ENCODE measurements around the gene CAMK1D. TPM values are rescaled to one million over a fixed set of nuclear protein-coding genes. Genes with fewer than 3 reads are reported as not detected.

CAMK1D gene
- polyA plus RNA-seq, 1 of the 3 experiments (the other 2 are of a cell fraction), result 4.1 TPM

GRCh38 chr10:12800302-12800701 lies 451.0 kb downstream of the CAMK1D start:
- Histone ChIP-seq H3K9me3 (no peaks in the 10 kb centered on the region), H3K9me2 (no peaks in the 10 kb centered on the region), H4K20me1 (ENCODE audit: insufficient read depth) (no peaks in the 10 kb centered on the region), H3F3A (replicated peaks; ENCODE audit: insufficient read depth) (no peaks in the 10 kb centered on the region), H3K4me3 (ENCODE audit: low read depth in 2 of 2, low read length in 1 of 2) (no peak overlapping the region), H3K27me3 (ENCODE audit: insufficient read depth) (no peaks in the 10 kb centered on the region), H3K79me2 (ENCODE audit: insufficient read depth) (no peaks in the 10 kb centered on the region), H3K4me2 (no peak overlapping the region), H3K27ac (ENCODE audit: low read depth in 2 of 2, low read length in 1 of 2) (no peak overlapping the region), H3K36me3 (replicated peaks in 1 of 2; ENCODE audit: control insufficient read depth in 1 of 2, insufficient read depth in 2 of 2, low read length in 1 of 2) (no peaks in the 10 kb centered on the region), H2AFZ (ENCODE audit: low read depth) (no peak overlapping the region), H3K4me1 (ENCODE audit: control insufficient read depth in 1 of 2, insufficient read depth in 2 of 2, low read depth in 1 of 2, low read length in 1 of 2) (peaks cover 0 to 4% of the 10 kb centered on the region in 2 experiments; a peak in 2 of 4 replicates), H3K9ac (no peak overlapping the region)
- ChIA-PET CTCF (interaction anchor here (0.8 to 5.8 kb wide), 5 partner anchors 10 to 585 kb away, joined by 3 to 28 read pairs (median 3); no protein-coding TSS in a partner anchor), POLR2A (no interaction called here)
- WGBS (ENCODE audit: low lambda C conversion rate), result 73% methylated on average over 4 of the region's 4 CpGs
- DNase-seq, result no peak
- TF ChIP-seq GABPA (IDR thresholded peaks at IDR 0.05; ENCODE audit: low read depth) (no peak), RAD21 (IDR thresholded peaks at IDR 0.05; ENCODE audit: low read length) (0 out of 2 replicates have a peak, but pooled peaks have one; percentile 3), NRF1 (IDR thresholded peaks at IDR 0.05; ENCODE audit: low read depth, low read length) (no peak), CTCF (IDR thresholded peaks at IDR 0.05) (peak; percentile 30), TAF1 (IDR thresholded peaks at IDR 0.05; ENCODE audit: borderline replicate concordance, low read depth, low read length) (no peak)

- Histone ChIP-seq H3K27me3 (ENCODE audit: insufficient read depth) (no peaks in the 10 kb centered on the region), H3K9me3 (no peaks in the 10 kb centered on the region), H3K4me3 (ENCODE audit: low read depth in 2 of 2, low read length in 1 of 2) (no peak overlapping the region), H3K79me2 (ENCODE audit: insufficient read depth) (no peaks in the 10 kb centered on the region), H4K20me1 (ENCODE audit: insufficient read depth) (no peaks in the 10 kb centered on the region), H3K9ac (no peak overlapping the region), H3F3A (replicated peaks; ENCODE audit: insufficient read depth) (no peaks in the 10 kb centered on the region), H3K4me2 (no peak overlapping the region), H3K4me1 (ENCODE audit: control insufficient read depth in 1 of 2, insufficient read depth in 2 of 2, low read depth in 1 of 2, low read length in 1 of 2) (peaks cover 0 to 7% of the 10 kb centered on the region in 2 experiments; a peak in 2 of 4 replicates), H2AFZ (ENCODE audit: low read depth) (no peak overlapping the region), H3K27ac (ENCODE audit: low read depth in 2 of 2, low read length in 1 of 2) (no peak overlapping the region), H3K36me3 (replicated peaks in 1 of 2; ENCODE audit: control insufficient read depth in 1 of 2, insufficient read depth in 2 of 2, low read length in 1 of 2) (no peaks in the 10 kb centered on the region), H3K9me2 (no peaks in the 10 kb centered on the region)
- whole genome bisulfite sequencing (ENCODE audit: low lambda C conversion rate), result 66% methylated on average over 3 of the region's 3 CpGs
- ChIA-PET POLR2A (no interaction called here), CTCF (interaction anchor here (5.8 kb wide), 1 partner anchor 19 kb away, joined by 28 read pairs; no protein-coding TSS in a partner anchor)
- no peak for DNase-seq
- TF ChIP-seq JUND (IDR thresholded peaks at IDR 0.05) (no peak), GATA2 (CRISPR knock-in tag; IDR thresholded peaks at IDR 0.05) (no peak), GABPA (IDR thresholded peaks at IDR 0.05; ENCODE audit: low read depth) (no peak), TCF12 (IDR thresholded peaks at IDR 0.05) (no peak)
Measured at GRCh38 chr10:12801214-12802087, 452.1 kb downstream of the CAMK1D start.

DNA sequence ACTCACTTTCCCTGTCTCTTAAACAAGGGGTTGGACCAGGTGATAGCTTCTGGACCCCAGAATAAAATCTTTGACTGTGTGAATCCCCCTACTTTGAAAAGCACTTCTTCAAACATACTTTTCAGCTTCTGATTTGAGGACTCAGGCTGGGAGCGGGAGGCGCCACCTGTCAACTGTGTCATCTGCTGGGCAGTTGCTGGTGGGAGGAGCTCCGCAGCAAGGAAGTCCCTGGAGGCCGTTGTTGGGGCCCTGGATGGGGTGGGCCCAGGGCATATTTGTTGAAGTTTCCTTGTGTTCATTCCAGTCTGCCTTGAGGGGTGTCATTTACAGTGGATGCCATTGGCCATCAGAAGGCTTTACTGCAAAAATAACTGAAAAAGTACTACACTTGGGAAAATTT lies 454.4 kb downstream of the CAMK1D start:
- no peaks in the 10 kb centered on the region for H3K36me3 ChIP-seq (replicated peaks in 1 of 2; ENCODE audit: control insufficient read depth in 1 of 2, insufficient read depth in 2 of 2, low read length in 1 of 2)
- H3K27ac ChIP-seq (ENCODE audit: low read depth in 2 of 2, low read length in 1 of 2), result no peak overlapping the region
- H3F3A ChIP-seq (replicated peaks; ENCODE audit: insufficient read depth), result no peaks in the 10 kb centered on the region
- H3K9ac ChIP-seq, result no peak overlapping the region
- H3K9me2 ChIP-seq, result no peaks in the 10 kb centered on the region
- ChIA-PET POLR2A (no interaction called here), CTCF (no interaction called here)
- 100% methylated on average over 4 of the region's 4 CpGs for WGBS (ENCODE audit: low lambda C conversion rate)
- H3K4me1 ChIP-seq (ENCODE audit: control insufficient read depth in 1 of 2, insufficient read depth in 2 of 2, low read depth in 1 of 2, low read length in 1 of 2), result peaks cover 0 to 16% of the 10 kb centered on the region in 2 experiments; a peak in 1 of 4 replicates
- H2AFZ ChIP-seq (ENCODE audit: low read depth), result no peak overlapping the region
- no peaks in the 10 kb centered on the region for H3K27me3 ChIP-seq (ENCODE audit: insufficient read depth)
- H3K4me2 ChIP-seq, result no peak overlapping the region
- TF ChIP-seq ELF1 (IDR thresholded peaks at IDR 0.05) (no peak), YY1 (IDR thresholded peaks at IDR 0.05; ENCODE audit: low read depth) (no peak), NRF1 (IDR thresholded peaks at IDR 0.05; ENCODE audit: low read depth, low read length) (no peak), RCOR1 (IDR thresholded peaks at IDR 0.05; ENCODE audit: low read length) (no peak), TAF1 (IDR thresholded peaks at IDR 0.05; ENCODE audit: borderline replicate concordance, low read depth, low read length) (no peak), EP300 (IDR thresholded peaks at IDR 0.05; ENCODE audit: borderline replicate concordance in 1 of 2, low read depth in 1 of 2, low read length in 1 of 2) (no peak)
- TF ChIP-seq, protein P1, sequence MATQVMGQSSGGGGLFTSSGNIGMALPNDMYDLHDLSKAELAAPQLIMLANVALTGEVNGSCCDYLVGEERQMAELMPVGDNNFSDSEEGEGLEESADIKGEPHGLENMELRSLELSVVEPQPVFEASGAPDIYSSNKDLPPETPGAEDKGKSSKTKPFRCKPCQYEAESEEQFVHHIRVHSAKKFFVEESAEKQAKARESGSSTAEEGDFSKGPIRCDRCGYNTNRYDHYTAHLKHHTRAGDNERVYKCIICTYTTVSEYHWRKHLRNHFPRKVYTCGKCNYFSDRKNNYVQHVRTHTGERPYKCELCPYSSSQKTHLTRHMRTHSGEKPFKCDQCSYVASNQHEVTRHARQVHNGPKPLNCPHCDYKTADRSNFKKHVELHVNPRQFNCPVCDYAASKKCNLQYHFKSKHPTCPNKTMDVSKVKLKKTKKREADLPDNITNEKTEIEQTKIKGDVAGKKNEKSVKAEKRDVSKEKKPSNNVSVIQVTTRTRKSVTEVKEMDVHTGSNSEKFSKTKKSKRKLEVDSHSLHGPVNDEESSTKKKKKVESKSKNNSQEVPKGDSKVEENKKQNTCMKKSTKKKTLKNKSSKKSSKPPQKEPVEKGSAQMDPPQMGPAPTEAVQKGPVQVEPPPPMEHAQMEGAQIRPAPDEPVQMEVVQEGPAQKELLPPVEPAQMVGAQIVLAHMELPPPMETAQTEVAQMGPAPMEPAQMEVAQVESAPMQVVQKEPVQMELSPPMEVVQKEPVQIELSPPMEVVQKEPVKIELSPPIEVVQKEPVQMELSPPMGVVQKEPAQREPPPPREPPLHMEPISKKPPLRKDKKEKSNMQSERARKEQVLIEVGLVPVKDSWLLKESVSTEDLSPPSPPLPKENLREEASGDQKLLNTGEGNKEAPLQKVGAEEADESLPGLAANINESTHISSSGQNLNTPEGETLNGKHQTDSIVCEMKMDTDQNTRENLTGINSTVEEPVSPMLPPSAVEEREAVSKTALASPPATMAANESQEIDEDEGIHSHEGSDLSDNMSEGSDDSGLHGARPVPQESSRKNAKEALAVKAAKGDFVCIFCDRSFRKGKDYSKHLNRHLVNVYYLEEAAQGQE (IDR thresholded peaks at IDR 0.05; ENCODE audit: low read depth, low read length), result no peak
- no peak for DNase-seq
- no peak overlapping the region for H3K4me3 ChIP-seq (ENCODE audit: low read depth in 2 of 2, low read length in 1 of 2)
- H3K79me2 ChIP-seq (ENCODE audit: insufficient read depth), result no peaks in the 10 kb centered on the region
- H4K20me1 ChIP-seq (ENCODE audit: insufficient read depth), result no peaks in the 10 kb centered on the region
- no peaks in the 10 kb centered on the region for H3K9me3 ChIP-seq

All from SK-N-SH (cell line).